Epidermal melanocyte (primary cell): ENCODE results near the gene REXO1.
A peak's percentile ranks its signal among the peaks of the same experiment; 100 is the strongest.

Experiments
- DNase-seq: peaks from one replicate; pipeline ENCODE4 v3.0.0; 2011; ENCODE audit warnings: low spot score; ENCODE audit not compliant: insufficient read length

The REXO1 gene

GRCh38 chr19:1860821-1861598, 12.7 kb upstream of the REXO1 start:
- no peak for DNase-seq

- DNase-seq = no peak
These were observed 11.9 kb upstream of the REXO1 start for GRCh38 chr19:1860042-1860775.

GRCh38 chr19:1859331-1859781, 11.1 kb upstream of the REXO1 start:
- no peak for DNase-seq

GRCh38 chr19:1858412-1859081, 10.3 kb upstream of the REXO1 start:
- DNase-seq = no peak

GRCh38 chr19:1857648-1858326, 9.5 kb upstream of the REXO1 start:
- no peak for DNase-seq

DNA sequence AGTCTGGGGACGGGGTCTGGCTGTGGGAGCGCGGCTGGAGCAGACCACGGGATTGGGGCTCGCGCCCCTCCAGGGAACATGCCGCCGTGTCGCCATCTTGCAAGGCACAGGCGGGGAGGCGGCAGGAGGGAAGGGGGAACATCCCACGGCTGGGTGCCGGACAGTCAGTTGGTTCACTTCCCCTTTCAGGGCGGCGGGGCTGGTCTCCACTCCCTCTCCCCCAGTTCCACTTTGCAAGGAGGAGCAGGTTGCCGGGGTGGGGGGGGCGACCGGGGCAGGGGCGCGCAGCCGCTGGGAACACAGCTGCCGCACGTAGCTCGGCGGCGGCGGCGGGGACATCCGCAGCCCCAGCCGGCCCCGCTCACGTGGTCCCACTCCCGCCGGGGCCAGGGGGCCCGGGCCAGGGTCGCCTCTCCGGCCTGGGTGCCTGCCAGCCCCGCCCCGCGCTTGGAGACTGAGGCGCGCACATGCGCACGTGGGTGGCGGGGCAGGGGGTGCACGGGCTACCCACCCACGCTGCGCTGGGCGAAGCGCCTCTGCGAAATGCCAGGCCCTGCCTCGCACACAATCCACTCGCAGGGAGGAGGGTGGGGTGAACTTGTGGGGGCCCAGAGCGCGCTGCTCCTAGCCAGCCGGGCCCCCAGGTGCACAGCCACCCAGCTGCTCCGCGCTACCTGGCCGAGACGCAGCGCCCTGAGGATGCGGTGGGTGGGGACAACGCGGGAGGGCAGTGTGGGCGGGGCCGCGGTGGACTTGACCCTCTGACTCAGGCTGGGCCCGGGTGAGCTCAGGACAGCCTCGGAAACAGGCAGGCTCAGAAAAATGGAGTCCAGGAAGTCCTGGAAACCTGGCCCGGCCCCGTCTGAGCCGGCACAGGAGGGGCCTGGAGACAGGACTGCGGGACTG, 8.7 kb upstream of the REXO1 start:
- peak; percentile 82 for DNase-seq

DNA sequence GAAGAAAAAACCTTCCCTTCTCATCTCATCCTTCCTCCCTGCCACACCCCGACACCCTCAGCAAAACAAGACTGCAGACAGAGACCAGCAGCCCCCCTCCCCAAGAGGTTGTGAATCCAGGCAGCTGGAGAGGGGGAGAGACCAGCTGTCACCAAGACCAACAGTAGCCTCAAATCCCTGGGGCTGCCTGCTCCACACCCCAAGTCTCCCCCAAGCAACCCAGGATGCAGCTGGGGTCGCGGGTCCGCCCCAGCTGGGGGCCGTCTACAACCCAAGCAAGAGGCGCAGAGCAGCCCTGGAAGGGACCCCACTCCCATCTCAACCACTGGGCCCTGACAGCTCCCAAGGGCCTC, 8.0 kb upstream of the REXO1 start:
- DNase-seq = no peak

DNA sequence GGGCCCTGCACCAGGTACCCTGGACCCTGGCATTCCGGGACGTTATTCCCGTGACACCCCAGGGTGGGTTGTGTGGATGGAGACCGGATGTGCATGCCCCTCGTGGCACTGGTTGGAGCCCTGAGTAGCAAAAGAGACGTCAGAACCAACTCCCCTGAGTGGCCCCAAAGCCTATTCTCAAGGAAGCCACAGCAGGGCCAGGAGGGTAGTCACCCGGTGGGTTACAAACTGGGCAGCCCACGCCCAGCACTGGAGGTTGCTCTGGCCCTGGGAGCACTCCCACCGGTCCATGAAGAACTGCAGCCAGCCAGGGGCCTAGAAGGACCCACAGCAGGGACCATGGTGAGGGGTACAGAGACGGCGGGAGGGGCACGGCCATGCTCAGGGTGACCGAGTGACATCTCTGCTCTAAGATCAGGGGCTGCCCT, 7.6 kb upstream of the REXO1 start:
- no peak for DNase-seq

DNA sequence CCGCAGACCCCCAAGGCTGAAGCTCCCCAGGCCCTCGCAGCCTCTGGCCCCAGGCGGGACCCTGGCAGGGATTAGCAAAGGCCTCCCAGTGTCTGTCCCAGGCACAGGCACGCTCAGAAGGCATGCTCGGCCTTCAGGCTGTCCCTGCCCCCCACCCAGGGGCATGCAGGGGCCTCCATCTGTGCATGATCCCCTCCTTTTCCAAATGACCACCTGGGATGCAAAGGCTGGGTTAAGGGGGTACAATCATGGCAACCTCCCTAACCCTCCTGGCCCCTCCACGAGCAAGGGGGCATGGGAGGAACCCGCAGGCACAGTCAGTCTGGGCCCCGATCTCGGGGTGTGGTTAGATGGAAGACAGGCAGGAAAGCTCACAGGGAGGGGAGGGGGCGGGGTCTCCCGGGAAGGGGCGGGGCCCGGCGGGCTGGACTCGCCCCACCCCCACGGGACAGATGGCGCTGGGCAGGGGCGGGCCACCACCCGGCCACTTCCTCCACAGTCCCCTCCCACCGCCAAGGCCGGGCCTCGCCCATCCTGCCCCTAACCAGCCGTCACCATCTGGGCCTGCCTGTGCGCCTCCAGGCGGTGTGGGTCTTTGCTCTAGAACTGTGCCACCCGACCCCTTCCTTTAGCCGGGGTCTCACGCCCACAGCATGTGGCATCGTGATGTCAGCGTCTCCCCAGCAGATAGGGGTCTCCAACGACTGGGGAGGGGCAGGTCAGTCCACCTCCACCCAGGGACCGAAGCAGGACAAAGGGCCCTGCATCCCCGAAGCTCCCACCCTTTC, 7.0 kb upstream of the REXO1 start:
- DNase-seq = peak; percentile 99

- DNase-seq = no peak
These were observed 6.3 kb upstream of the REXO1 start for GRCh38 chr19:1854542-1855039.

DNA sequence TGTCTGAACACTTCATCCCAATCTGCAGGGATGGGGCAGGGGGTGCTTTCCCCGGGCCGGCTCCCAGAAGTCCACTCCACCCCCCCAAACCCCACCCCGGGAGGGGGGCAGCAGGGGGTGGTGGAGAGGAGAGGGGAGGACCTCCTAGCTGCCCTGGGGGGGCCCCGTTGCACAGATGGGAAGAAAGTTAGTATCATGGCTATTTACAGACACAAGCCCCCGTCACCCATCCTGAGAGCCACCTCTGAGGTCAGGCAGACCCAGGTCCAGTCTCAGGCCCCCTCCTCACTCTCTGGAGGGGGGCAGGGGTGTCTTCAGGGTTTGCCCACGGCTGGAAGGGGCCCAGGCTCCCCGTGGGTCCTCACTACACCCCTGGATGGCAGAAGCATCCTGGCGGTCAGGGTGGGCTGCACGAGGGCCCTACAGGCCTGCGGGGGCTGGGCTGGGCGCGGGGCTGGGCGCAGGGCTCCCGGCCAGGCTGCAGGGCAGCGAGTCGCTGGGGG, 5.8 kb upstream of the REXO1 start:
- no peak for DNase-seq

- peak; percentile 94 for DNase-seq
These were observed 5.2 kb upstream of the REXO1 start for GRCh38 chr19:1853295-1854038.

DNA sequence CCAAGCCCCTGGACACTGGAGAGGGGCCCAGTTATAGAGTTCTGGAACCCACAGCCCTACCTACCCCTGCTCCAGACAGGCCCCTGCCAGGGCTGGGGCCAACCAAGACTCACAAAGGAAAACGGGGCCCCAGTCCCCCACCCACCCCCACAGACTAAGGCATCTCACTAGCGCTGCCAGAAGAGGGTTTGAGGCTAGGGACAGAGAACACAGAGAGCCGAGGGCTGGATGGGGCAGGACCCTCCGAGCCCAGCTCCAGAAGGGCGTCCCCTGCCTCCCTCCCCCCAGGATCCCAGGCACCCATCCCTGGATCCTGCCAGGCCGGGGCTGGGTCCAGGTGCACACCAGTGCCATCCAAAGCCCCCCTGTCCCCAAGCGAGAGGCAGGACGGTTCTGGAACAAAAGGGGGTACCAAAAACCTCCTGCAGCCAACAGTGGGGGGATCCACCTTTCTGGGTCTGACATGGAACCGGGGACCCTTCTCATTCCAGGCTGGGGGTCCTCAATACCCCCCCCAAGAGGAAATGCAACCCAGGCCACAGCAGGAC, 4.4 kb upstream of the REXO1 start:
- no peak for DNase-seq

- no peak for DNase-seq
These were observed 3.6 kb upstream of the REXO1 start for GRCh38 chr19:1851654-1852580.

GRCh38 chr19:1850809-1851653, 2.7 kb upstream of the REXO1 start:
- no peak for DNase-seq

GRCh38 chr19:1849886-1850398, 1.7 kb upstream of the REXO1 start:
- DNase-seq = no peak
